Activated B cell treated with CpG ODN at 0.5 μM for 24 hours (primary cell): ENCODE data around the gene C20orf173. TPM values are rescaled to one million over a fixed set of nuclear protein-coding genes. Genes with fewer than 3 reads are reported as not detected.
"Not testable (repeated sequence)": the region's sequence is repeated elsewhere in the genome, so short reads cannot be mapped to it uniquely, and the experiment has no call there.

Experiments
- ATAC-seq: fragments of 200-7000 bp; cut with Tn5 transposase; one replicate; pipeline ENCODE4 v1.10.0; 2021; ENCODE audit warnings: low read depth, mild to moderate bottlenecking, moderate library complexity
- CTCF ChIA-PET: fragments of 350-600 bp; sonication (Branson Sonifier 250); formaldehyde crosslinking; loops from one replicate; lab custom pipeline; 2021; ENCODE audit warnings: antibody characterized with exemption; lab: Charles Lee
- POLR2A ChIA-PET: fragments of 350-600 bp; sonication (Branson Sonifier 250); formaldehyde crosslinking; loops from one replicate; lab custom pipeline; 2021; ENCODE audit warnings: antibody characterized with exemption; lab: Charles Lee
- DNase-seq: peaks from one replicate; pipeline ENCODE4 v3.0.0; 2022
- H3K27ac Mint-ChIP-seq: one replicate; pipeline ENCODE4 v1.8.0; 2020; ENCODE audit warnings: mixed read lengths
- H3K27me3 Mint-ChIP-seq: one replicate; pipeline ENCODE4 v1.8.0; 2021; ENCODE audit warnings: mixed read lengths
- H3K36me3 Mint-ChIP-seq: one replicate; pipeline ENCODE4 v1.8.0; 2021; ENCODE audit warnings: low read depth, mixed read lengths
- H3K4me1 Mint-ChIP-seq: one replicate; pipeline ENCODE4 v1.8.0; 2021; ENCODE audit warnings: mixed read lengths
- H3K4me3 Mint-ChIP-seq: one replicate; pipeline ENCODE4 v1.8.0; 2020; ENCODE audit warnings: mild to moderate bottlenecking, mixed read lengths
- H3K9me3 Mint-ChIP-seq: one replicate; pipeline ENCODE4 v1.8.0; 2020; ENCODE audit warnings: mixed read lengths
- CTCF ChIP-seq: fragments of 200-600 bp; IDR thresholded peaks from one replicate; pipeline ENCODE4 v1.8.0; 2022; ENCODE audit warnings: antibody characterized with exemption, mild to moderate bottlenecking
- intact Hi-C: fragments of 100-400 bp; cut with micrococcal nuclease; formaldehyde crosslinking; loops from one replicate; pipeline ENCODE4 v1.15.1; 2024
- total RNA-seq: library from RNA; stranded (reverse); gene quantifications from 2 replicates; pipeline ENCODE4 v1.2.3, GENCODE V29; 2022

Gene C20orf173
- total RNA-seq, 1 donor from 2014 or later = not detected

- Mint-ChIP-seq H3K4me1 (no peaks in the 10 kb centered on the region), H3K27ac (no peak overlapping the region), H3K4me3 (no peak overlapping the region), H3K36me3 (peaks cover 44% of the 10 kb centered on the region), H3K9me3 (no peaks in the 10 kb centered on the region), H3K27me3 (no peaks in the 10 kb centered on the region)
- DNase-seq (no peak), ATAC-seq (no peak)
- TF ChIP-seq CTCF = no peak
- POLR2A ChIA-PET = no interaction called here
- intact Hi-C loops = no loop called here
- CTCF ChIA-PET = no interaction called here
Measured at GRCh38 chr20:35559042-35559693, 29.7 kb upstream of the C20orf173 start.

DNA sequence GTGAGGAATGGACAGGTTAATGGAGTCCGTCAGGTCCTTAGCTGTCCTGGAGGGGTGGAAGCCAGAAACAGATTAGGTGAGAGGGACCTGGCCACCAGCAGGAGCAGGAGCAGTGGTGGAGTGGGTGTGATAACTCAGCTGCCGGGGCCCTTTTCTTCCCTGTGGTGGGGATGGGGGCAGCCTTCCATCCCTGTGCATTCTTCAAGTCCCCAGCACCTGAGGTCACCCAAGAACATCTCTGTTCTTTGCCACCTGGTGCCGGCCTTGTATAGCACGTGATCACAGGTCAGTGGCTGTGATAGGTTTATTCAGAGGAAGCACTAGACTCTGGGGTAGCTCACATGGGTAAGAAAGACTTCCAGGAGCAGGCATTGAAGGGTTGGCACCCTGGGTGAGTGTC is 29.0 kb upstream of the C20orf173 start:
- ChIA-PET CTCF (interaction anchor here (0.8 kb wide), 1 partner anchor 11 kb away, joined by 3 read pairs; no protein-coding TSS in a partner anchor), POLR2A (no interaction called here)
- intact Hi-C loops = no loop called here
- Mint-ChIP-seq H3K36me3 (peaks cover 47% of the 10 kb centered on the region), H3K4me3 (no peak overlapping the region), H3K9me3 (no peaks in the 10 kb centered on the region), H3K4me1 (no peaks in the 10 kb centered on the region), H3K27ac (no peak overlapping the region), H3K27me3 (no peaks in the 10 kb centered on the region)
- DNase-seq (no peak), ATAC-seq (no peak)
- TF ChIP-seq CTCF = no peak

- intact Hi-C loops = no loop called here
- H3K4me1 Mint-ChIP-seq = no peaks in the 10 kb centered on the region
- DNase-seq (no peak), ATAC-seq (no peak)
- ChIA-PET CTCF (no interaction called here), POLR2A (no interaction called here)
- peaks cover 47% of the 10 kb centered on the region for H3K36me3 Mint-ChIP-seq
- no peak overlapping the region for H3K27ac Mint-ChIP-seq
- no peaks in the 10 kb centered on the region for H3K9me3 Mint-ChIP-seq
- no peaks in the 10 kb centered on the region for H3K27me3 Mint-ChIP-seq
- no peak overlapping the region for H3K4me3 Mint-ChIP-seq
- no peak for TF ChIP-seq CTCF
Measured at GRCh38 chr20:35556871-35557270, 27.4 kb upstream of the C20orf173 start.

DNA sequence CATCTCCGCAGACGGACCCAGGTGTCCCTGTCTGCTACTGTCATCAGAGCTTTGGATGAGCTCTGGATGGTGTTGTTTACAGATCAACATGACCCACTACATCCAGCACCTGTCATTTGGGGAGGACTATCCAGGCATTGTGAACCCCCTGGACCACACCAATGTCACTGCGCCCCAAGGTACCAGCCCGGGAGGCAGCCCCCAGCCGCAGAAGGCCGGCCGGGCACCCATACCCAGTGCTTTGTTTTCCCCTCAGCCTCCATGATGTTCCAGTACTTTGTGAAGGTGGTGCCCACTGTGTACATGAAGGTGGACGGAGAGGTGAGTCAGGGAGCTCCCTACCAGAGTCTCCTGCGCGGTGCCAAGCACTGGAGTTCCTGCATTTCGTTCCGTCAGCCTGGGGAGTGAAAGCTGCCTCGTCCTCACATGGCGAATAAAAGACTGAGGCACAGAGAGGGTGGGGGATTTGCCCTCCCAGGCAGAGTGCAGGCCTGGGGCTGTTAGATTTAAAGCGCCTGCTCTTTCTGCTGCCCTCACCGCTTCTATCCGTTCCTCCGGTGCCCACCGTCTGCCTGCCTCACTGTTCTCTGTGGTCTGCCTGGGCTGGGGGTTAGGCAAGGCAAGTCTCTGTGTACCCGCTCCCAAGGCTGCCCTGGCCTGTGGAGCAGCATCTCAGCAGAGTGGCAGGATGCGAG is 26.6 kb upstream of the C20orf173 start:
- ChIA-PET POLR2A (no interaction called here), CTCF (no interaction called here)
- TF ChIP-seq CTCF = no peak
- ATAC-seq = no peak
- Mint-ChIP-seq H3K9me3 (no peaks in the 10 kb centered on the region), H3K4me1 (no peaks in the 10 kb centered on the region), H3K4me3 (no peak overlapping the region), H3K36me3 (peaks cover 47% of the 10 kb centered on the region), H3K27ac (no peak overlapping the region), H3K27me3 (no peaks in the 10 kb centered on the region)
- no peak for DNase-seq
- intact Hi-C loops = no loop called here

DNA sequence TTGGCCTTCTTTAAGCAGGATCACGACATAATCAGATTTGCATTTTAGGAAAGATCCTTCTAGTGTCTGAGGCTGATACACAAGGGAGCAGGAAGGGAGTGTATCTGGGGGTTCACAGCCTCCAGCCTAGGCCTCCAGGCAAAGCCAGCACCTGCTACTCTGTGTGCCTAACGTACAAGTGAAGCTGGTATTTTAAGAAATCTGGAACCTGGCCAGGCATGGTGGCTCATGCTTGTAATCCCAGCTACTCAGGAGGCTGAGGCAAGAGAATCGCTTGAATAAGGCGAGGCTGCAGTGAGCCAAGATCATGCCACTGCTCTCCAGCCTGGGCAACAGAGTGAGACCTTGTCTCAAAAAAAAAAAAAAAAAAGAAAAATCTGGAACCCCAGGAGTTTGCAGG is 26.0 kb upstream of the C20orf173 start:
- H3K4me1 Mint-ChIP-seq, H3K27ac Mint-ChIP-seq: not testable (repeated sequence)

More for the DNA sequence above, 26.0 kb upstream of the C20orf173 start:
- ATAC-seq, POLR2A ChIA-PET, H3K27me3 Mint-ChIP-seq, H3K9me3 Mint-ChIP-seq, intact Hi-C loops, H3K4me3 Mint-ChIP-seq, DNase-seq, CTCF ChIA-PET: not testable (repeated sequence)
- H3K36me3 Mint-ChIP-seq = peaks cover 47% of the 10 kb centered on the region
